DOHH2 (cell line): ENCODE results near the gene GTF2H3.

ENCODE experiments used
- H3F3A ChIP-seq: fragments of 200-600 bp; sonication (generic), shearing (Covaris generic); 2 replicates; pipeline ENCODE4 v1.6.0; 2016; ENCODE audit warnings: antibody characterized with exemption, mild to moderate bottlenecking; ENCODE audit not compliant: control insufficient read depth, insufficient read depth
- H3K27ac ChIP-seq: fragments of 200-600 bp; sonication (generic); 2 replicates; pipeline ENCODE4 v1.5.1; 2014; ENCODE audit warnings: low read depth, mild to moderate bottlenecking, low read length, moderate library complexity
- H3K27me3 ChIP-seq: fragments of 200-600 bp; sonication (generic); 2 replicates; pipeline ENCODE4 v1.6.1; 2014; ENCODE audit warnings: mild to moderate bottlenecking, low read length, mixed read lengths; ENCODE audit not compliant: control insufficient read depth
- H3K36me3 ChIP-seq: fragments of 200-600 bp; sonication (generic); 2 replicates; pipeline ENCODE4 v1.6.1; 2014; ENCODE audit warnings: mild to moderate bottlenecking, low read length, moderate library complexity, mixed read lengths; ENCODE audit not compliant: control insufficient read depth
- H3K4me1 ChIP-seq: fragments of 200-600 bp; sonication (generic); 2 replicates; pipeline ENCODE4 v1.6.1; 2014; ENCODE audit warnings: mild to moderate bottlenecking, low read length, mixed read lengths; ENCODE audit not compliant: control insufficient read depth
- H3K4me2 ChIP-seq: fragments of 200-600 bp; sonication (generic); 2 replicates; pipeline ENCODE4 v1.6.0; 2014; ENCODE audit warnings: mild to moderate bottlenecking, low read length, moderate library complexity
- H3K4me3 ChIP-seq: fragments of 200-600 bp; sonication (generic); 2 replicates; pipeline ENCODE4 v1.5.1; 2014; ENCODE audit warnings: mild to moderate bottlenecking, low read length, mixed read lengths
- H3K79me2 ChIP-seq: fragments of 200-600 bp; sonication (generic); 2 replicates; pipeline ENCODE4 v1.6.1; 2014; ENCODE audit warnings: mild to moderate bottlenecking, low read length, mixed read lengths; ENCODE audit not compliant: control insufficient read depth
- H3K9me2 ChIP-seq: fragments of 200-600 bp; sonication (generic); replicated peaks from 2 replicates; pipeline ENCODE4 v1.6.1; 2014; ENCODE audit warnings: mild to moderate bottlenecking, low read length, mixed read lengths; ENCODE audit not compliant: control insufficient read depth
- H3K9me3 ChIP-seq: fragments of 200-600 bp; sonication (generic); 2 replicates; pipeline ENCODE4 v1.6.1; 2014; ENCODE audit warnings: antibody characterized with exemption, low read length, mixed read lengths; ENCODE audit not compliant: control insufficient read depth, insufficient read depth
- H4K20me1 ChIP-seq: fragments of 200-600 bp; sonication (generic); 2 replicates; pipeline ENCODE4 v1.6.0; 2014; ENCODE audit warnings: low read depth, mild to moderate bottlenecking, antibody characterized with exemption, low read length, moderate library complexity; ENCODE audit not compliant: control insufficient read depth, insufficient read depth
- EZH2phosphoT487 ChIP-seq: fragments of 200-600 bp; sonication (generic); IDR thresholded peaks from 2 replicates; pipeline ENCODE4 v1.6.1; 2017; ENCODE audit warnings: borderline replicate concordance, mild to moderate bottlenecking, antibody characterized with exemption, low read length, moderate library complexity, mixed read lengths
- TF ChIP-seq, protein P1 (sequence below): fragments of 200-600 bp; sonication (generic); IDR thresholded peaks from one replicate; pipeline ENCODE4 v1.5.1; 2014; ENCODE audit warnings: antibody characterized with exemption, mild to moderate bottlenecking, low read depth, low read length; ENCODE audit not compliant: poor library complexity, severe bottlenecking

Gene GTF2H3

DNA sequence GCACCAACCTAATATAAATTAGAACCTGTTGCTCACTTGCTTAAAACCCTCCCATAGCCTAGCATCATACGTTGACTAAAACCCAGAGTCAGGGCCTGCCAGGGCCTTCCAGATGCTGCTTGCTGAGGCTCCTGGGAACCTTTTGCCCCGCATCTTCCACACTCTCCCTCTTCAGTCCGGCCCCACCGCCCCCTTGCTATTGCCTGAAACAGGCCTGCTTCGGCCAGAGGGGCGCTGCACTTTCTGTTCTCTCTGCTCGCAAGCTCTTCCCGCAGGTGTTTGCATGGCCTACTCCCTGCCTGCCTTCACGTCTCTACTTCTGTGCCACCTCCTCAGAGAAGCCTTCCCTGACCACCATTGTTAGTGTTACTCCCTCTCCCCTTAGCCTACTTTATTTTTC lies 23.6 kb downstream of the GTF2H3 start:
- no peaks in the 10 kb centered on the region for H4K20me1 ChIP-seq
- no peaks in the 10 kb centered on the region for H3K9me2 ChIP-seq
- H3K4me3 ChIP-seq, result no peak overlapping the region
- no peak overlapping the region for H3K27ac ChIP-seq
- H3K79me2 ChIP-seq, result no peaks in the 10 kb centered on the region
- peaks cover 2% of the 10 kb centered on the region; the same call in 1 of the 2 replicates for H3F3A ChIP-seq
- peaks cover 6% of the 10 kb centered on the region; the same call in 1 of the 2 replicates for H3K4me1 ChIP-seq
- peaks cover 68% of the 10 kb centered on the region for H3K36me3 ChIP-seq
- H3K27me3 ChIP-seq, result no peaks in the 10 kb centered on the region
- H3K4me2 ChIP-seq, result no peak overlapping the region
- TF ChIP-seq, protein P1, sequence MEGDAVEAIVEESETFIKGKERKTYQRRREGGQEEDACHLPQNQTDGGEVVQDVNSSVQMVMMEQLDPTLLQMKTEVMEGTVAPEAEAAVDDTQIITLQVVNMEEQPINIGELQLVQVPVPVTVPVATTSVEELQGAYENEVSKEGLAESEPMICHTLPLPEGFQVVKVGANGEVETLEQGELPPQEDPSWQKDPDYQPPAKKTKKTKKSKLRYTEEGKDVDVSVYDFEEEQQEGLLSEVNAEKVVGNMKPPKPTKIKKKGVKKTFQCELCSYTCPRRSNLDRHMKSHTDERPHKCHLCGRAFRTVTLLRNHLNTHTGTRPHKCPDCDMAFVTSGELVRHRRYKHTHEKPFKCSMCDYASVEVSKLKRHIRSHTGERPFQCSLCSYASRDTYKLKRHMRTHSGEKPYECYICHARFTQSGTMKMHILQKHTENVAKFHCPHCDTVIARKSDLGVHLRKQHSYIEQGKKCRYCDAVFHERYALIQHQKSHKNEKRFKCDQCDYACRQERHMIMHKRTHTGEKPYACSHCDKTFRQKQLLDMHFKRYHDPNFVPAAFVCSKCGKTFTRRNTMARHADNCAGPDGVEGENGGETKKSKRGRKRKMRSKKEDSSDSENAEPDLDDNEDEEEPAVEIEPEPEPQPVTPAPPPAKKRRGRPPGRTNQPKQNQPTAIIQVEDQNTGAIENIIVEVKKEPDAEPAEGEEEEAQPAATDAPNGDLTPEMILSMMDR, result no peak
- no peak for TF ChIP-seq EZH2phosphoT487
- no peaks in the 10 kb centered on the region for H3K9me3 ChIP-seq

DNA sequence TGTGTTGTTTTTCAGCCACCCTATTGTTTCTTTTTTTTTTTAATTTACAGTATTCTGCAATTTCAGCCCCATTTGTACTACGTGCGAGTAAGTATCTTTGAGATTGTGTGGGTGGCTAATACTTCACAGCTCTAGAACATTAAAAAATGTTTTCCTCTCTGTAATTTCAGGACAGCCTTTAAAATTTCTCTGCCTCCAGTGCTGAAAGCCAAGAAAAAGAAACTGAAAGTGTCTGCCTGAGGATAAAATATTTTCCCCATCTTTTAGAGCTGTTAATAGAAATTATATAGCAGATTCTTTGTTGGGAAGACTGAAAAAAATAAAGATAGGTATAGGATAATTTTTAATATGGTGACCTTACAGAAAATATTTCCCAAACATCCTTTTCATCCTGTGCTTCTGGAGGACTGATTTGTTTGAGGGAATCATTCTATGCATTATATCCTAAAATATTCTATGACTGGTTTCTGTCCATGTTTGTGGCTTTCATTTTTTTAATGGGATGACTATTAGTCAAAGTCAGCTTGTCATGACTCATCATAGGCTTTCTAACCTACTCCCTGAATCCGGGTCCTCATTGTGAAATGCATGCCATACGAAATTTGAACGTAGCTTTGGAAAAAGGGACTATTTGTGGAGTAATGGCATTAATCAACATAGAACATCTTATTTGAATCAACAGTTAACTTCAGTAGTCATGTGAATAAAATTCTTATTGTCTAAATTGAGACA lies 26.5 kb downstream of the GTF2H3 start:
- H3K27ac ChIP-seq, result no peak overlapping the region
- no peaks in the 10 kb centered on the region for H4K20me1 ChIP-seq
- H3K4me3 ChIP-seq, result no peak overlapping the region
- H3K9me2 ChIP-seq, result no peaks in the 10 kb centered on the region
- H3F3A ChIP-seq, result peaks cover 3% of the 10 kb centered on the region; the same call in 1 of the 2 replicates
- no peaks in the 10 kb centered on the region for H3K27me3 ChIP-seq
- TF ChIP-seq, protein P1, result no peak
- no peak for TF ChIP-seq EZH2phosphoT487
- no peak overlapping the region for H3K4me2 ChIP-seq
- no peaks in the 10 kb centered on the region for H3K79me2 ChIP-seq
- H3K36me3 ChIP-seq, result peaks cover 48% of the 10 kb centered on the region
- H3K4me1 ChIP-seq, result peaks cover 3% of the 10 kb centered on the region; the same call in 1 of the 2 replicates
- H3K9me3 ChIP-seq, result no peaks in the 10 kb centered on the region

DNA sequence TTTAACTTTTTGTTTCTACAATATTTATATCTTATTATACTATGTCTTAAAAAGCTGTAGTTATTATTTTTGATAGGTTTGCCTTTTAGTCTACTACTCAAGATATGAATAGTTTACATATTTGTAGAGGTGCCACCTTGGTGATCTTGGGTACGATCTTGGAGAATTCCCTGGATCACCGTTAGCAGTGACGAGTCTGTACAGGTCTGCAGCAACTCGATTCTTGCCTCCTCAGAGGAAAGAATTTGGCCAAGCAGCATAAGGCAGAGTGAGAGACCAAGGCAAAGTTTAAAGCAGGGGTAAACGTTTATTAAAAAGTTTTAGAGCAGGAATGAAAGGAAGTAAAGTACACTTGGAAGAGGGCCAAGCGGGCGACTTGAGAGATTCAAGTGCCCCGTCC lies 34.1 kb downstream of the GTF2H3 start:
- no peak overlapping the region for H3K27ac ChIP-seq
- H3K79me2 ChIP-seq, result no peaks in the 10 kb centered on the region
- no peaks in the 10 kb centered on the region for H3K9me3 ChIP-seq
- no peak overlapping the region for H3K4me3 ChIP-seq
- no peaks in the 10 kb centered on the region for H3K9me2 ChIP-seq
- H3K36me3 ChIP-seq, result peaks cover 3% of the 10 kb centered on the region
- H3K4me2 ChIP-seq, result no peak overlapping the region
- H3K27me3 ChIP-seq, result no peaks in the 10 kb centered on the region
- no peak for TF ChIP-seq EZH2phosphoT487
- TF ChIP-seq, protein P1, result no peak
- peaks cover 9% of the 10 kb centered on the region for H3K4me1 ChIP-seq
- no peaks in the 10 kb centered on the region for H4K20me1 ChIP-seq
- H3F3A ChIP-seq, result peaks cover 6% of the 10 kb centered on the region
